Hematopoietic multipotent progenitor cell treated with erythropoietin and hydrocortisone succinate and interleukin-3 and kit ligand, for 4 days (in vitro differentiated cells): ENCODE measurements around the gene VAMP2.

Experiments used
- DNase-seq: peaks from one replicate; pipeline ENCODE4 v3.0.0-alpha.2; 2015

Gene VAMP2

GRCh38 chr17:8162233-8162996, at the start of gene VAMP2:
Gene VAMP2 (minus strand): TSS chr17:8162948. CDS start chr17:8162879, 69 bp downstream.
- DNase-seq: peak; percentile 87

- DNase-seq: no peak
Observed at GRCh38 chr17:8210761-8211458, 48.2 kb upstream of the VAMP2 start.

GRCh38 chr17:8209907-8210760, 47.4 kb upstream of the VAMP2 start, which contains the start of gene AURKB:
Gene AURKB (minus strand): TSS chr17:8210575. CDS start chr17:8210224, 351 bp downstream.
- peak; percentile 99 for DNase-seq

- no peak for DNase-seq
Observed at GRCh38 chr17:8206536-8206935, 43.8 kb upstream of the VAMP2 start.

- DNase-seq: no peak
Observed at GRCh38 chr17:8204761-8205555, 42.2 kb upstream of the VAMP2 start.

GRCh38 chr17:8192070-8192815, 29.5 kb upstream of the VAMP2 start:
- peak; percentile 94 for DNase-seq

GRCh38 chr17:8190506-8190905, 27.8 kb upstream of the VAMP2 start:
- no peak for DNase-seq

GRCh38 chr17:8189711-8190477, 27.1 kb upstream of the VAMP2 start, which contains the start of gene BORCS6:
Gene BORCS6 (minus strand): TSS chr17:8190180. CDS start chr17:8190140, 40 bp downstream.
- DNase-seq: peak; percentile 99

GRCh38 chr17:8189041-8189710, 26.4 kb upstream of the VAMP2 start:
- peak; percentile 40 for DNase-seq

- DNase-seq: no peak
Observed at GRCh38 chr17:8188263-8188839, 25.6 kb upstream of the VAMP2 start.

- peak; percentile 99 for DNase-seq
Observed at GRCh38 chr17:8187517-8188262, 24.9 kb upstream of the VAMP2 start.

- DNase-seq: peak; percentile 97
Observed at GRCh38 chr17:8186787-8187516, 24.2 kb upstream of the VAMP2 start.

GRCh38 chr17:8186446-8186786, 23.7 kb upstream of the VAMP2 start:
- no peak for DNase-seq

- DNase-seq: peak; percentile 89
Observed at GRCh38 chr17:8185582-8186445, 23.1 kb upstream of the VAMP2 start.

GRCh38 chr17:8176998-8177731, 14.4 kb upstream of the VAMP2 start:
- DNase-seq: no peak

- peak; percentile 96 for DNase-seq
Observed at GRCh38 chr17:8176197-8176940, 13.6 kb upstream of the VAMP2 start, which contains the start of gene TMEM107. Gene TMEM107 (minus strand): TSS chr17:8176380. CDS start chr17:8176286, 94 bp downstream.
